Measurements from ENCODE around the gene ECEL1.

Gene ECEL1

GRCh38 chr2:232497348-232497747, 9.7 kb upstream of the ECEL1 start:
- DNase-seq (ENCODE audit: low spot score), result no peak

GRCh38 chr2:232496501-232497270, 9.1 kb upstream of the ECEL1 start:
- no peak for DNase-seq (ENCODE audit: low spot score)

GRCh38 chr2:232495292-232495691, 7.7 kb upstream of the ECEL1 start:
- no peak for DNase-seq (ENCODE audit: low spot score)

- no peak for DNase-seq (ENCODE audit: low spot score)
Measured at GRCh38 chr2:232494542-232494941, 6.9 kb upstream of the ECEL1 start.

DNA sequence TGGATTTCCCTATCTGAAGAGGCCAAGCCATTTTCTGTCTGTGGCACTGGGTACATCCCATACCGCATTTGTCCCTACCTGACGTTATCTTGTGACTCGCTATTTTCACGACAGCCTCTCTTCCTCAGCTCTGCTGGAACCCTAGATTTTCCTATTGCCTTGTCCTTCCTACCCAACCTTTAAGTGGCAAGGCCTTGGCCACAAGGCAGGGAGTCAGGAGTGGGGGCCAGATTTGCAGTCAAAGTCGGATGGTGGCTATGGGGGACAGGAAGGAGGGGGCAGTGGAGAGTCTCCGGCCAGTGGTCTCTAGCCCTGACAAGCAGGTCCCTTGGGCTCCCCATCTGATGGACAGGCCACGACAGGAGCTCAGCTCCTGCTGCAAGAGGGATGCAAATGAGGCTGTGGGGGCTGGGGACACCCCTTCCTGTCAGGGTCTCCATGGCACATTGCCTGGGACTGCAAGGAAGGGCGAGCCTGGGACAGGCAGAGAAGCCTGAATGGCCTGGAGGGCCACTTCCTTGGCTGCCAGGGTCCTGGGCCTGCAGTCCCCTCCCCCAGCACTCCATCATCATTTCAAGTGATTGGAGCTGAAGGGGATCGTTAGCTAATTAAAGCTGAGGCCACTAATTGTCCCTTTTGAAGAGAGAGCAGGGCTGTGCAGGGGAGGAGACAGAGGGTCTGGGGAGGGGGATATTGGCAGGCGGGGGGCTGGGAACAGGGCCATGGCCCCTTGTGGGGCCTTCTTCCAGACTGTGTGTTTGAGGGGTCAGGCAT, 6.3 kb upstream of the ECEL1 start:
- DNase-seq (ENCODE audit: low spot score), result no peak

DNA sequence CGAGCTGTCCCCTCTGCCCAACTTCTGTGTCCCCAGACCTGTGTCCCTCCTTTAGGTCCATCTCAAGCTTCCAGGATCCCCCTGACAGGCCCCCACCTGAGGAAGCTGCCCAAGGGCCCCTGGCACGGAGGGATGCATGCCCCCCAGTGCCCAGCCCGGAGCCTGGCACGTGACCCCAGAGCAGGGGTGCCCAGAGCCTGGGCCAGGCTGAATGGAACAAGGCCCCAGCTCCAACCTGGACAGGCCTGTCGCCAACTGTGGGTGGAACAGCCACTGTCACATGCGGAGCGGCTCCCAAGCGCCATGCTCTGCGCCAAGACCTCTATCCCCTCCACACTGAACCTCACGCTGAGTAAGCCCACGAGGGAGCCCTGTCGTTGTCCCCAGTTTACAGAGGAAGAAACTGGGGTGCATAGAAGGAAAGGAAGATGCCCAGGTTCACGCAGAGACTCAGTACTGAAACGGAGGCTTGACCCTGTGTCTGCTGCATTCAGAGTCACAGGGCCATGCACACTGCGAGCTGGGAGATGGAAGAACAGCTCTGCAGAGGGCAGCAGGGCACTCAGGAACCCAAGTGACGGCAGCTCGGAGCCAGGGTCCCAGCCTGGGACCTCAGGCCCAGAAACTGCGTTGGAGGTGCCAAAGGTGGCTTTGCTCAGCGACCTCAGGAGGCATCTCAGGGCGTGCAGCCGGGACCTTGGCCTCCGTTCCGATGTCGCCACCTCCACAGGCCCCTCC, 5.5 kb upstream of the ECEL1 start:
- DNase-seq (ENCODE audit: low spot score), result no peak

DNA sequence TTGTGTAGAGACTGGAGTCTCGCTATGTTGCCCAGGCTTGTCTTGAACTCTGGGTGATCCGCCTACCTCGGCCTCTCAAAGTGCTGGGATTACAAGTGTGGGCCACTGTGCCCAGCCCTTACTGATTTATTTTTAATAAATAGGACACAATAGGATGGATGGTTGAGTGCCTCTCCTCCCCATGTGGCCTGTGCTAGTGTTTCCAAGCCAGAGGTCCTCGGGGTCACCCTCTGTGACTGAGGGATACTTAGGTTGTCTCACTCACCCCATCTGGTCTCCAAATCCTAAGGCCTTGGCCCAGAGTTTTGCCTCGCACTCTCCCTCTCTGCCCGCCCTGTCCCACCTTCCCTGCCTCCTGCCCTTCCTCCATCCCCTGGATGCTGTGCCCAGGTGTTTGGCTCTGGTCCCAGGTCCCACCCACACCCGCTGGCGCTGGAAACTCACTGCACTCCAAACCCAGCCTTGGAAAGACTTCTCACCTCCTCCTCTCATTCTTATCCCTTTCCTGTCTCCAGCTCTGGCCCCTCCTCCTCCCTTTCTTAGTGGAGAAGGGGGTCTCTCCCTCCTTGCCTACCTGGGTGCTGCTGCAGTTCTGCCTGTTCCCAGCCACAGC, 4.7 kb upstream of the ECEL1 start:
- DNase-seq (ENCODE audit: low spot score), result no peak

- DNase-seq (ENCODE audit: low spot score), result no peak
Measured at GRCh38 chr2:232491139-232491780, 3.6 kb upstream of the ECEL1 start.

DNA sequence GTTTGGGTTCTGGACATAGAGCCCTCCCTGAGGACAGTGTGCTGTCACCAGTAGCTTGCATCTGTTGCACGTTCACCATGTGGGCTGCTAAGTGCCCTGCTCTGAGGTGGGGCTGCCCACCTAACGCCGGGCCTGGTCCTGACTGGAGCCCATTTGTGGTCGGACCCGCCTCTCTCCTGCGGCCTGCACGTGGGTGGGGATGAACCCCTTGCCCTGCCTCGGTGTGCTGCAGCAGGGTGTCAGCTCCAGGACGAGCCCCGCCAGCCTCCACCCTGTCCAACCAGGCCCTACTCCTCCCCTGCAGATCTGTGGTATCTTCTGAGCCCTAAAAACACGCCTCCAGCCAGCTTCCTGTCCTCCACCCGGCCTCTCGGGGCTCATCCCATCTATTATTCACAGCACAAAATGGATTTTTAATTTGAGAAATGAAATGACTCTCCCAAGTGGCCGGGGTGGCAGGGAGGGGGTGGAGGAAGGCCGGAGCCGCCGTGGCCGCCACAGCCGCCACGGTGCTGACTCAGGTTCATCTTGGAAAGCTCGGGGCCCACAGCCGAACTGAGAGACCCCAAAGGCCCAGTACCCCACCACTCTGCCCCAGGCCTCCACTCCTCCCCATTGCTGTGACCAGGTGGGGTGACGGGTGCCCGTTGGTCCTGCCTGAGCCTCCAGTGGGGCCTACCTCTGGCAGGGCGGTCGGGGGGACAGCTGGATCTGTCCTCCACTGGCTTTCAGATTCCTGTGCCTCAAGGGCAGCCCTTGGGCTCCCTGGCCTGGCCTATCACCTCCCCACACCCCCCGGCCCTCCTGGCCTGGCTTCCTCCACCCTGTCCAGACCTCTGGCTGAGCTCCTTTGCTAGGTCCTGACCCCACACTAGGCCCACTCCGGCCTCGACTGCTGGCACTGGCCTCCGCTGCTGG, 2.8 kb upstream of the ECEL1 start:
- DNase-seq (ENCODE audit: low spot score), result no peak

DNA sequence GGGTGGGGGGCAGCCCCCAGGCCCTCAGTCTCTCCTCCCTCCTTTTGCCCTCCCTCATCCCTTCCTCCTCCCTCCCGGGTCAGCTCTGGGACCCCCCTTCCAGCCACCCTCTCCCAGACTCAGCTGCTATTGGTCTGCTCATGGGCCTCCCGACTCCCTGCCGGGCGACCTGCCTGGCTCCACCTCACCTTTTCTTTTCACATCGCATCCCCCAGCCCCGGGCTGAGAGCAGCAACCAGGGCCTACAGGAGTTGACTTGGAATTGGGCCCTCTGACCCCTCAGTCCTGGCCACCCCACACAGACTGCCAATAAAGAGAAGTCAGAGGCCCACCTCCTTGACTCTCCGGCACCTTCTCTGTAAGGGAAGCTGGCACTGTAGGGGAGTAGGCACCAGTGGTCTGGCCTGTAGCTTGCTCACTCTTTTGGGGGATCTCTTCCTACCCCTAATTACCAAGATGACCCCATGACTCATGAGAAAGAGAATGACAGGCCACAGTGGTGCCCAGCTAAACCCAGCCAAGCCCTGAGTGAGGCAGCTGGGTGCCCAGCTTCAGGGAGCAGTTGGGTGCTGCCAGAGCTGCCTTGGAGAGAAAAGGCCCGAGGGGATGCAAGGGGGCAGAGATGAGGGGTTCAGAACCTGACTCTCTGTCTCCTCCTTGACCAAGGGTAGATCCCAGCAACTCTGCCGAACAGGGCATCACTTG, 2.0 kb upstream of the ECEL1 start:
- DNase-seq (ENCODE audit: low spot score), result no peak

DNA sequence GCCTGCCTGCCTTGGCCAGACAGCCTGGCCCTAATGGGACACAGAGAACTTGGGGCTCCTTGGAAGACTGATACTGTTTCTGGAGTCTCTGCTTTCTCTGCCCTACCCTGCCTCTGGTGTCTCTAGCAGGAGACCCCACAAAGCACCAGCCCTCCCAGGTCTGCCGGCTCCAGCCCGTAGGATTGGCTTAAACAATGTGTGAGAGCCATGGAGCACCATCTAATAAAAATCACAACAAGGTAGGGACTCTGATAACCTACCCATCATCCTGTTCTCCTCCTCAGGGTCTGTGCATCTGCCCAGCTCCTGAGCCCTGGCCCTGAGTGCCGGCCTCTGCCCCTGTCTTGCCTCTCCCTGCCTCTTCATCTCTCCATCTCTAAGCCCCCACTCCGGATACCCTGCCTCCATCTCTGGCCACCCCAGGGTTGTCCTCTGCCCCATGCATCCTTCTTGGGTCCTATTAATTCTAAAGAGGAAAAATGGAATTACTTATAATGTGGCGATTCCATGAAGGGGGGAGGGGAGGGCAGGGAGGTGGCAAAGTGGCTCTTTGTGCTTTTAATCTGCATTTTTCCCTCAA, 1.2 kb upstream of the ECEL1 start:
- no peak for DNase-seq (ENCODE audit: low spot score)

DNA sequence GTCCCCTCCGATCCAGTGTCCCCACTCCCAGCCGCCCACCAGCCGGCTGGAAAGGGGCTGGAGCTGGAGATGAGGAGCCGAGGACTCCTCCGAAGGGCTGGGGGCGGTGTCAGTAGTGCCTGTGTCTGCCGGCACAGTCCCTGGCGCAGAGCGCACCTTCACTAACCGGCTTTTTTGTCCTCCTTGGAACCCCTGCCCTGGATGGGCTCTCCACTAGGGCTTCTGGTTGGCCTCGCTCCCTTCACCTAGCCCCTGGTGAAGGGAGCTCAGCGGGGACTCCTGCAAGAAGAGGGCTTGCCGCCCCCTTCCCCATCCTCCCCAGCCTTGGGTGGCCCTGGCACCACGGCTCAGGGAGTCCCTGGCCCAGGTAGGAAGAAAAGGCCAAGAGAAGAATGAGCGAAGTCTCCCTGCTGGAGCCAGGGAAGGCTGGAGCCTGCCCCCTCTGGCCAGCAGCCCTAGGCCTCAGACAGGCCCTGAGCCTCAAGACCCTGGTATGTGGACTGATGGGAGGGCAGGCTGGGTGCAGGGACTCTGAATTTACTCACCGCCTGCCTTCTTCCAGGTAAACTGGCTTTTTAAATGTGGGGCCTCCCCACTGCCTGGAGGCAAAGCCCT, 570 bp upstream of the ECEL1 start:
- no peak for DNase-seq (ENCODE audit: low spot score)

GRCh38 chr2:232486558-232487384, 863 bp downstream of the ECEL1 start:
- no peak for DNase-seq (ENCODE audit: low spot score)

DNA sequence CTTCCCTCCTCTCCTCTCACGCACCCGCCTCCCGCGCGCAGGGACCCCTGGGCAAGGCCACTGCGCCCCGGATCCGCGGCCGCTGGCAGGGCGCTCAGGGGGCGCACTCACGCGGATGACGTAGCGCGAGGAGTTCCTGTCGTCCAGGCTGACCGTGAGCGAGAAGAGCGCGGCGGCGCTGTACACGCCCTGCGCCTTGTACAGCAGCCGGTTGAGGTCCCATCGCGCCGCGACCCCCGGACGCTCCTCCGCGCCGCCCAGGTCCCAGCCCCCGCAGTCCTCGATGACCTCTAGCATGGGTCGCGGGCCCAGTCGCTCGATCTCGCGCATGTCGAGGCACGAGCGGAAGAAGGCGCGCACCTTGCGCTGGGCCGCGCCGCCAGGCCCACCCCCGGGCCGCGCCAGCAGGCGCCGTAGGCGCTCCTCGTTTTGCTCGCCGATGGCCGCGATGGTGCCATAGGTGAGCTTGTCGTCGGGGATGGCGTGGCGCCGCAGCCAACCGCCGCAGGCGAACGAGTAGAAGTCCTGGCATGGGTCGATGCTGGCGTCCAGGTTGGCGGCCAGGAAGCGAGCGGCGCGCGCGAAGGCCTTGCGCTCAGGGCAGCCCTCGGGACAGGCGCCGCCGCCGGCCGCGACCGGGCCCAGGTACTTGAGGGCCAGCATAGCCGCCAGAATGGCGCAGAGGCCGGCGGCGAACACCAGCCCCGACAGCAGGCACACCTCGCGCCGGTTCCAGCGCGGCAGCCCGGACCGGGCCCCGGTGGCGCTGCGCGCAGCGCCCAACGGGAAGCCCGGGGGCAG, 1.7 kb downstream of the ECEL1 start:
- no peak for DNase-seq (ENCODE audit: low spot score)

DNA sequence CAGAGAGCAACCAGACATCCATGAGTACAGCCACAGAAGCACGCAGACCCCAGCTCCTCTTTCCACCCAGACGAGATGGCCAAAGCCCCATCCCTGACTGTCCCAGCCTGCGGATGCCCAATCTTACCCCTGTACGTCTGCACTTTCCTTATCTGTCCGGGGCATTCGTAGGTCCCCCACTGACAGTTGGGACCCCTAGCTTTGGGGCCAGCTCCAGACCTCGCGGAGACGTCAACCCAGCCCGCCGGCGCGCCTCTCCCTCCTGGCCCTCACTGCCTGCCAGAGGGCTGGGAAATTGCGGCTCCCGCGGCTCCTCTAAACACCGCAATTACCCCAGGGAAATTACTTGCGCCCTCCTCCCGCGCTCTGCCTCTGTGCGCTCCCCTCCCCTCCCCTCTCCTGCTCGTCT, 2.3 kb downstream of the ECEL1 start:
- no peak for DNase-seq (ENCODE audit: low spot score)

- DNase-seq (ENCODE audit: low spot score), result no peak
Measured at GRCh38 chr2:232484628-232485347, 2.8 kb downstream of the ECEL1 start.

Data from COLO829 (cell line).